GM21423 (cell line): ENCODE measurements around the gene SP140L.
"Not testable (repeated sequence)": the region's sequence is repeated elsewhere in the genome, so short reads cannot be mapped to it uniquely, and the experiment has no call there.

Source experiments
- ATAC-seq: cut with Tn5 transposase; IDR thresholded peaks from one replicate; pipeline ENCODE4 v1.9.1; 2021; ENCODE audit warnings: mild to moderate bottlenecking, moderate library complexity; ENCODE audit not compliant: unreplicated experiment

The SP140L gene

GRCh38 chr2:230417436-230417835 is 90.4 kb downstream of the SP140L start:
- no peak for ATAC-seq

GRCh38 chr2:230418341-230419016 is 91.5 kb downstream of the SP140L start:
- no peak for ATAC-seq

- no peak for ATAC-seq
Measured at GRCh38 chr2:230419181-230419580, 92.2 kb downstream of the SP140L start.

GRCh38 chr2:230422149-230422548 is 95.2 kb downstream of the SP140L start:
- ATAC-seq = no peak

GRCh38 chr2:230423851-230424458 is 97.0 kb downstream of the SP140L start:
- no peak for ATAC-seq

GRCh38 chr2:230425377-230425776 is 98.4 kb downstream of the SP140L start:
- ATAC-seq = no peak

GRCh38 chr2:230429513-230429912 is 102.5 kb downstream of the SP140L start:
- ATAC-seq = no peak

- no peak for ATAC-seq
Measured at GRCh38 chr2:230430957-230431910, 104.2 kb downstream of the SP140L start.

GRCh38 chr2:230434677-230435324 is 107.8 kb downstream of the SP140L start:
- ATAC-seq = no peak

- no peak for ATAC-seq
Measured at GRCh38 chr2:230435431-230435830, 108.4 kb downstream of the SP140L start.

- not testable (repeated sequence) for ATAC-seq
Measured at GRCh38 chr2:230439121-230439520, 112.1 kb downstream of the SP140L start.

- ATAC-seq = no peak
Measured at GRCh38 chr2:230439590-230439989, 112.6 kb downstream of the SP140L start.

GRCh38 chr2:230441227-230441897 is 114.4 kb downstream of the SP140L start:
- ATAC-seq = peak; percentile 76

GRCh38 chr2:230443541-230443940 is 116.5 kb downstream of the SP140L start:
- ATAC-seq = no peak

- peak; percentile 28 for ATAC-seq
Measured at GRCh38 chr2:230444832-230445231, 117.8 kb downstream of the SP140L start.

GRCh38 chr2:230447036-230447435 is 120.0 kb downstream of the SP140L start:
- ATAC-seq = no peak

- peak; percentile 75 for ATAC-seq
Measured at GRCh38 chr2:230447455-230448451, 120.8 kb downstream of the SP140L start.

GRCh38 chr2:230449901-230450467 is 123.0 kb downstream of the SP140L start:
- ATAC-seq = no peak

- ATAC-seq = no peak
Measured at GRCh38 chr2:230453006-230453405, 126.0 kb downstream of the SP140L start.
